Natural killer cell (primary cell): ENCODE results near the gene PRPF38B. TPM values are rescaled to one million over a fixed set of nuclear protein-coding genes. Genes with fewer than 3 reads are reported as not detected.
A peak's percentile ranks its signal among the peaks of the same experiment; 100 is the strongest.
"Not testable (repeated sequence)": the region's sequence is repeated elsewhere in the genome, so short reads cannot be mapped to it uniquely, and the experiment has no call there.

Source experiments
- ATAC-seq, 3 donors: fragments of 150-1000 bp in 2 of 3; fragments of 200-7000 bp in 1 of 3; cut with Tn5 transposase; 1 replicate in 1 of 3; 2 replicates in 2 of 3; pipeline ENCODE4 v1.10.0; 2021; ENCODE audit warnings: mild to moderate bottlenecking in 2 of 3, moderate library complexity in 2 of 3
- DNase-seq, 2 donors: peaks; one replicate each; pipeline versions ENCODE4 v3.0.0 to v3.0.0-alpha.2; 2013 to 2021; ENCODE audit warnings: mixed read lengths in 1 of 2
- H3K27ac ChIP-seq: one replicate; pipeline ENCODE4 v1.5.1; 2013; ENCODE audit warnings: mild to moderate bottlenecking, low read length
- H3K27me3 ChIP-seq: one replicate; pipeline ENCODE4 v1.6.1; 2013; ENCODE audit warnings: low read length; ENCODE audit not compliant: control insufficient read depth, insufficient read depth
- H3K36me3 ChIP-seq: one replicate; pipeline ENCODE4 v1.6.1; 2013; ENCODE audit warnings: low read length; ENCODE audit not compliant: control insufficient read depth, insufficient read depth
- H3K4me1 ChIP-seq: one replicate; pipeline ENCODE4 v1.6.1; 2013; ENCODE audit warnings: low read length; ENCODE audit not compliant: control insufficient read depth, insufficient read depth
- H3K4me3 ChIP-seq: one replicate; pipeline ENCODE4 v1.5.1; 2013; ENCODE audit warnings: low read length
- H3K9me3 ChIP-seq: one replicate; pipeline ENCODE4 v1.6.1; 2013; ENCODE audit warnings: low read length; ENCODE audit not compliant: control insufficient read depth, insufficient read depth
- H3K27ac Mint-ChIP-seq, 2 donors: one replicate each; pipeline ENCODE4 v1.8.0; 2022; ENCODE audit warnings: mild to moderate bottlenecking in 2 of 2, mixed read lengths in 2 of 2, moderate library complexity in 1 of 2
- H3K27me3 Mint-ChIP-seq, 2 donors: one replicate each; pipeline ENCODE4 v1.8.0; 2022; ENCODE audit warnings: low read depth in 2 of 2, mixed read lengths in 2 of 2
- H3K36me3 Mint-ChIP-seq: one replicate; pipeline ENCODE4 v1.8.0; 2022; ENCODE audit warnings: mixed read lengths
- H3K4me1 Mint-ChIP-seq, 2 donors: one replicate each; pipeline ENCODE4 v1.8.0; 2022; ENCODE audit warnings: mixed read lengths in 2 of 2
- H3K4me3 Mint-ChIP-seq: one replicate; pipeline ENCODE4 v1.8.0; 2022; ENCODE audit warnings: mild to moderate bottlenecking, moderate library complexity, mixed read lengths
- H3K9me3 Mint-ChIP-seq, 2 donors: one replicate each; pipeline ENCODE4 v1.8.0; 2022; ENCODE audit warnings: mixed read lengths in 2 of 2
- CTCF ChIP-seq: fragments of 200-600 bp; IDR thresholded peaks from one replicate; pipeline ENCODE4 v1.8.0; 2022; ENCODE audit warnings: antibody characterized with exemption
- WGBS: methylation state at CpG from one replicate; pipeline ENCODE4 v1.1.7; 2013; ENCODE audit warnings: missing lambda C conversion rate; ENCODE audit not compliant: insufficient coverage; 5-methylcytosine and 5-hydroxymethylcytosine counted together
- intact Hi-C: fragments of 100-400 bp; cut with micrococcal nuclease; formaldehyde crosslinking; loops from one replicate; pipeline ENCODE4 v1.14.2; 2022
- total RNA-seq, 4 donors: library from RNA; stranded (reverse); fragments of 120-200 nt in 1 of 4; gene quantifications; one replicate each; pipeline versions ENCODE4 v1.2.3 to v1.2.4, GENCODE V29; 2013 to 2022

Gene PRPF38B
- total RNA-seq, 3 donors from 2014 or later (not counting 1 experiment from before 2014, with no cell fraction given) = 115 to 158 (median 156) TPM

GRCh38 chr1:108663074-108663473 lies 29.0 kb upstream of the PRPF38B start:
- H3K4me1 Mint-ChIP-seq = peaks cover 18 to 40% of the 10 kb centered on the region in 2 donors
- Histone ChIP-seq H3K4me1 (peaks cover 19% of the 10 kb centered on the region), H3K9me3 (no peaks in the 10 kb centered on the region), H3K4me3 (no peak overlapping the region), H3K36me3 (no peaks in the 10 kb centered on the region), H3K27me3 (no peaks in the 10 kb centered on the region), H3K27ac (no peak overlapping the region)
- WGBS = 94% methylated on average over 2 of the region's 2 CpGs
- ATAC-seq (no peak), DNase-seq (no peak)
- H3K27me3 Mint-ChIP-seq = no peaks in the 10 kb centered on the region
- H3K27ac Mint-ChIP-seq = peak overlapping the region in 1 of 2 donors; percentile 96
- no peak for TF ChIP-seq CTCF
- no peaks in the 10 kb centered on the region for H3K36me3 Mint-ChIP-seq
- no peak overlapping the region for H3K4me3 Mint-ChIP-seq
- H3K9me3 Mint-ChIP-seq = no peaks in the 10 kb centered on the region
- intact Hi-C loops = no loop called here

- Histone ChIP-seq H3K27me3 (no peaks in the 10 kb centered on the region), H3K36me3 (no peaks in the 10 kb centered on the region), H3K4me1 (peaks cover 16% of the 10 kb centered on the region), H3K27ac (no peak overlapping the region), H3K4me3 (no peak overlapping the region), H3K9me3 (no peaks in the 10 kb centered on the region)
- no peak for ATAC-seq
- H3K4me3 Mint-ChIP-seq = no peak overlapping the region
- no peaks in the 10 kb centered on the region for H3K9me3 Mint-ChIP-seq
- peaks cover 15 to 39% of the 10 kb centered on the region in 2 donors for H3K4me1 Mint-ChIP-seq
- H3K36me3 Mint-ChIP-seq = no peaks in the 10 kb centered on the region
- no peak for DNase-seq
- H3K27me3 Mint-ChIP-seq = no peaks in the 10 kb centered on the region
- intact Hi-C loops = no loop called here
- no peak for TF ChIP-seq CTCF
- 84% methylated on average over 6 of the region's 6 CpGs for WGBS
- H3K27ac Mint-ChIP-seq = no peak overlapping the region
Observed at GRCh38 chr1:108664481-108664880, 27.6 kb upstream of the PRPF38B start.

- no peaks in the 10 kb centered on the region for H3K27me3 ChIP-seq
- H3K36me3 ChIP-seq = no peaks in the 10 kb centered on the region
- no CpG with 5 or more reads among the region's 2 CpGs for WGBS
- Mint-ChIP-seq H3K4me3 (no peak overlapping the region), H3K27me3 (no peaks in the 10 kb centered on the region), H3K9me3 (no peaks in the 10 kb centered on the region), H3K27ac (no peak overlapping the region), H3K36me3 (no peaks in the 10 kb centered on the region), H3K4me1 (peaks cover 9 to 34% of the 10 kb centered on the region in 2 donors)
- DNase-seq (no peak), ATAC-seq (no peak)
- intact Hi-C loops = no loop called here
- H3K27ac ChIP-seq = no peak overlapping the region
- no peak overlapping the region for H3K4me3 ChIP-seq
- TF ChIP-seq CTCF = no peak
- H3K9me3 ChIP-seq = no peaks in the 10 kb centered on the region
- H3K4me1 ChIP-seq = peaks cover 15% of the 10 kb centered on the region
Observed at GRCh38 chr1:108665067-108665466, 27.0 kb upstream of the PRPF38B start.

GRCh38 chr1:108665771-108666170 lies 26.3 kb upstream of the PRPF38B start:
- Histone ChIP-seq H3K27me3 (no peaks in the 10 kb centered on the region), H3K36me3 (no peaks in the 10 kb centered on the region), H3K4me1 (peaks cover 11% of the 10 kb centered on the region), H3K27ac (no peak overlapping the region), H3K9me3 (no peaks in the 10 kb centered on the region), H3K4me3 (no peak overlapping the region)
- H3K27me3 Mint-ChIP-seq = no peaks in the 10 kb centered on the region
- TF ChIP-seq CTCF = no peak
- no peaks in the 10 kb centered on the region for H3K9me3 Mint-ChIP-seq
- 94% methylated on average over 1 of the region's 1 CpG for WGBS
- no peak for ATAC-seq
- no peak overlapping the region for H3K4me3 Mint-ChIP-seq
- no peaks in the 10 kb centered on the region for H3K36me3 Mint-ChIP-seq
- DNase-seq = no peak
- no peak overlapping the region for H3K27ac Mint-ChIP-seq
- intact Hi-C loops = no loop called here
- peaks cover 5 to 33% of the 10 kb centered on the region in 2 donors for H3K4me1 Mint-ChIP-seq

- intact Hi-C loops, H3K36me3 ChIP-seq, H3K27ac Mint-ChIP-seq, H3K27me3 ChIP-seq, H3K36me3 Mint-ChIP-seq, DNase-seq, H3K4me3 ChIP-seq, H3K4me3 Mint-ChIP-seq, H3K27me3 Mint-ChIP-seq, ATAC-seq, H3K9me3 ChIP-seq, H3K9me3 Mint-ChIP-seq, H3K27ac ChIP-seq: not testable (repeated sequence)
- H3K4me1 Mint-ChIP-seq = peaks cover 17 to 39% of the 10 kb centered on the region in 2 donors
- 97% methylated on average over 28 of the region's 28 CpGs for WGBS
- H3K4me1 ChIP-seq = peaks cover 10% of the 10 kb centered on the region
Observed at GRCh38 chr1:108667422-108667821, 24.7 kb upstream of the PRPF38B start.
